IPS-18c (cell line): ENCODE measurements around the gene RRAS2.
"Not testable (repeated sequence)": the region's sequence is repeated elsewhere in the genome, so short reads cannot be mapped to it uniquely, and the experiment has no call there.

Source experiments
- H3K4me3 ChIP-seq: 2 replicates; pipeline ENCODE4 v1.7.0; 2013; ENCODE audit warnings: low read depth, mild to moderate bottlenecking, low read length, moderate library complexity; ENCODE audit not compliant: insufficient read depth
- H3K9me3 ChIP-seq: one replicate; pipeline ENCODE4 v1.6.1; 2013; ENCODE audit warnings: mild to moderate bottlenecking, low read length, moderate library complexity; ENCODE audit not compliant: control insufficient read depth, insufficient read depth

Gene RRAS2

DNA sequence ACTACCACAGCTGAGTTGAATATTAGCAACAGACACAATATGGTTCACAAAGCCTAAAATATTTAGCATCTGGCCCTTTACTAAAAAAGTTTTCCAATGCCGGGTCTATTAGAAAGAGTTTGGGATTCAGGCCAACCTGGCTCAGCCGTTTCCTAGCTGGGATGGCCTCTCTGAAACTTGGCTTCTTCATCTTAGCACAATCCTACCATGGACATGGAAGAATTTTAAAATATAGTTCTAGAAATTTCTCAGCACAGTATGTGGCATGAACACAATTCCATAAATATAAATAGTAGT, 103.8 kb downstream of the RRAS2 start:
- Histone ChIP-seq H3K9me3 (no peaks in the 10 kb centered on the region), H3K4me3 (no peak overlapping the region)

GRCh38 chr11:14254533-14255237, 104.3 kb downstream of the RRAS2 start:
- Histone ChIP-seq H3K9me3 (no peaks in the 10 kb centered on the region), H3K4me3 (no peak overlapping the region)

- Histone ChIP-seq H3K4me3 (no peak overlapping the region), H3K9me3 (no peaks in the 10 kb centered on the region)
These were observed 105.1 kb downstream of the RRAS2 start for GRCh38 chr11:14253840-14254239.

DNA sequence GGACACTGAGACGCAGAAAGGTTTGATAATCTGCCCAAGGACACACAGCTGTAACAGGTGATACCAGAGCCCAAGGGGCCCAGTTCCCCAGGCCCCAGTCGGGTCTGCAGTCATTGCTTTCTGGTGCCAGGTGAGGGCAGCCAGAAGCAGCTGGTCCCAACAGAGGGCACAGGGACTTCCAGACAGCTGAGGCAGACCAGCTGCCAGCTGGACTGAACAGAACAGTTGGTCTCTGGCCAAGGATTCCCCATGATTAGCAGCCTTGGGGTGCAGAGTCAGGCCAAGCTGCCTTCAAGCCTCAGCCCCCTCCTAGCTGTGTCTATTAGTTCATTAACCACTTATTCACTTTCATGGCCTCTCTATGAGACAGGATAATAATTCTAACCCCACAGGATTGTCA, 105.6 kb downstream of the RRAS2 start:
- H3K4me3 ChIP-seq = no peak overlapping the region
- H3K9me3 ChIP-seq = no peaks in the 10 kb centered on the region

GRCh38 chr11:14252501-14252900, 106.5 kb downstream of the RRAS2 start:
- H3K4me3 ChIP-seq = not testable (repeated sequence)

GRCh38 chr11:14251754-14252153, 107.2 kb downstream of the RRAS2 start:
- Histone ChIP-seq H3K4me3 (no peak overlapping the region), H3K9me3 (no peaks in the 10 kb centered on the region)

More at GRCh38 chr11:14252501-14252900, 106.5 kb downstream of the RRAS2 start:
- not testable (repeated sequence) for H3K9me3 ChIP-seq

- no peaks in the 10 kb centered on the region for H3K9me3 ChIP-seq
- no peak overlapping the region for H3K4me3 ChIP-seq
These were observed 109.6 kb downstream of the RRAS2 start for GRCh38 chr11:14249121-14249963.

- no peaks in the 10 kb centered on the region for H3K9me3 ChIP-seq
- no peak overlapping the region for H3K4me3 ChIP-seq
These were observed 110.4 kb downstream of the RRAS2 start for GRCh38 chr11:14248580-14248981.

- H3K4me3 ChIP-seq = no peak overlapping the region
- no peaks in the 10 kb centered on the region for H3K9me3 ChIP-seq
These were observed 113.5 kb downstream of the RRAS2 start for GRCh38 chr11:14245444-14245843.

DNA sequence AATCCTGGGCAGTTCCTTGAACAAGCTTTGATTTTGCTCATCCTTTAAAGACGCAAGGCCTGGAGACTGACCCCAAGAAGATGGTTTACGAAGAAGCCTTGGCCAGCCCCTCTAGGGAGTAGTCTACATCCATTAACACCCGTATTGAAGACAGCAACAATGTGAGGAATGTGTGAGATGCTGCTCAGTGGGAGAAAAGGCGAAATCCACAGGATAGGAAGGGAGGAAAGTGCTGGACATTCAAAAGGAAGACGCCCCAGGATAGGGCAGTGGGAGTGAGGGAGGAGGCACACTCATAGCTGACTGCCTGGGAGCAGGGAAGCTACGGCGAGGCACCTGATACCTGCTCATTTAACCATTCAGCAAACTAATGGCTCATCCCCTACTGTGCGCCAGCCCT, 114.1 kb downstream of the RRAS2 start:
- Histone ChIP-seq H3K4me3 (no peak overlapping the region), H3K9me3 (no peaks in the 10 kb centered on the region)

DNA sequence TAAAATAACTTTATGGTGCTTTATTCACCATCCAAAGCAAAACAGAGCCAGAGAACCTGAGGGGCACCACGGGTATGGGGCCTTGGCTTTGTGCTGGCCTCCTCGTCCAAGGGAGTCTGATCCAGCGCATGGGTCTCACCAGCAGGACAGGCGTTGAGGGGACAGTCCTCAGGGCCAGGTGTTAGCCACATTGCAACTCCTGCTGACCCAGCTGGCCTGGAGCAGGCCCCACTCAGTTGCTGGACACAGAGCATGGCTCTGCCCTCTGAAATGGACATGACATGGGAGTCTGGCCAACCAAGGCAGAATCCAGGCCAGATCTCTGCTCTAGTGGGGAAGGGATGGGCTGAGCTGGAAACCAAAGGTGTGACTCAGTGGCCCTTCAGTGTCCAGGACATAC, 116.2 kb downstream of the RRAS2 start:
- no peaks in the 10 kb centered on the region for H3K9me3 ChIP-seq

GRCh38 chr11:14242187-14242586, 116.8 kb downstream of the RRAS2 start:
- Histone ChIP-seq H3K4me3 (no peak overlapping the region), H3K9me3 (no peaks in the 10 kb centered on the region)

More for the DNA sequence above, 116.2 kb downstream of the RRAS2 start:
- H3K4me3 ChIP-seq = no peak overlapping the region

GRCh38 chr11:14240951-14241350, 118.0 kb downstream of the RRAS2 start:
- H3K9me3 ChIP-seq = no peaks in the 10 kb centered on the region
- H3K4me3 ChIP-seq = no peak overlapping the region

- Histone ChIP-seq H3K9me3 (no peaks in the 10 kb centered on the region), H3K4me3 (no peak overlapping the region)
These were observed 118.8 kb downstream of the RRAS2 start for GRCh38 chr11:14240221-14240620.

DNA sequence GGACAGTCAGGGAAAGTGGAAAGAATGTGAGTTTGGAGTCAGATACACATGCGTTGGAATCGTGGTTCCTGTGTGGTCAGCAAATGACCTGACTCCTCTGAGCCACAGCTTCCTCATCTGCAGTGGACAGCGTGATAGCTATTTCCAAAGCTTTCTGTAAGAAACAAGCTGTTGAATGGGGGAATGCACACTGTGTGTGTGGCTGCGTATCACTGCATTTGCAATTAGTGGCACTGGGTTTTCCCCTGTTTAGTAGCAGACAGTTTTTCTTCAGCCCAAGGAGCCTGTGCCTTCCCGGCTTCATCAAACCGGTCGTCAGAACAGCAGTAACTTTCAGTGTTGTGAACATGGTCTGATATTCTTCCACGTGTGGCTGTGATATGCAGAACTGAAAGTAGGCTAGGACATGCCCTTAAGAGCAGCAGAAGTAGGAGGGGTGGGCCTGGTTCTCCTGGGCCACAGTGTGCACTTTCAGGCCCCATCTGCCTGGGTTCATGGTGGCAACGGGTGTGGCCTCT, 121.5 kb downstream of the RRAS2 start:
- no peaks in the 10 kb centered on the region for H3K9me3 ChIP-seq
- H3K4me3 ChIP-seq = no peak overlapping the region

DNA sequence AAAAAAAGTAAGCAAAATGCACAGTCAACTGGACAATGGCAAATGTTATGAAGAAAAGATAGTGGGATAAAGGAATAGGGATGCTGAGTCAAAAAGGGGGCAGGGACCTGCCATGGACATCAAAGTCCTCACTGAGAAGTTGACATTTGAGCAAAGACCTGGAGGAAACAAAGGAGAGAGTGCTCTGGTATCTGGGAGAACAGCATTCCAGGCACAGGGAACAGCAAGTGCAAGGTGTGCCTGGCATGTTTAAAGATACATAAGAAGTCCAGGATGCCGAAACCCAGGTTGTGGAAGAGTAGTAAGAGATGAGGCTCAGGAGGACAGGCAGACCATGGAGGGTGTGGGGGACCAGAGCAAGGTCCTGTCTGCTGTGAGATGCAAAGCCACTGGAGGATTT, 123.3 kb downstream of the RRAS2 start:
- H3K4me3 ChIP-seq = no peak overlapping the region
- H3K9me3 ChIP-seq = no peaks in the 10 kb centered on the region

DNA sequence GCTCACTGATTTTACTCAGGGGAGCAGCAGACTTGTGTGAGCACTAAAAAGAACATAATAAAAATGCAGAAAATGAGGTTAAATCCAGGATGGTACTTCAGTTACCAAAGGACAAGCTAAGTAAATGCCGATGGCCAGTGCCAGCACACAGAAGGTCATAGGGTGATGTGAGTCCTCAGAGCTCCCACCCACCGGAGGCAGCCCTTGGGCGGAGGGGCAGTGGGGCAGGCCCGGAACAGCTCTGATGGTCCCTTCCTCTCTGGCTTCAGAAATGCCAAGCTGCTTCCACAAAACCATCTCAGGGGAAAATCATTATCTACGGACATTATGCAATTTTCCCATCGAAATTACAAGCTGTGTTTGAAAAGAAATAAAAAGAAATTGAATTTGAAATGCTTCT, 124.5 kb downstream of the RRAS2 start:
- Histone ChIP-seq H3K9me3 (no peaks in the 10 kb centered on the region), H3K4me3 (no peak overlapping the region)

- no peak overlapping the region for H3K4me3 ChIP-seq
- H3K9me3 ChIP-seq = no peaks in the 10 kb centered on the region
These were observed 126.3 kb downstream of the RRAS2 start for GRCh38 chr11:14232652-14233051.
